Measurements from ENCODE around the gene RIN3. TPM values are rescaled to one million over a fixed set of nuclear protein-coding genes. Genes with fewer than 3 reads are reported as not detected.

RIN3 gene
- total and polyA plus RNA-seq, 2 donors (not counting 3 experiments of a cell fraction or from before 2014, with no cell fraction given), result 5.1 to 20.8 TPM

GRCh38 chr14:92687681-92688433 is 174.3 kb downstream of the RIN3 start:
- peak; percentile 33 for DNase-seq (ENCODE audit: low read depth, low spot score)
- POLR2A ChIA-PET, result interaction anchor here (1.5 kb wide), 1 partner anchor 61 kb away, joined by 5 read pairs; the partner anchor contains the start of gene LGMN
- H2AFZ ChIP-seq (ENCODE audit: low read depth, low read length), result peak overlapping the region; percentile 46
- CTCF ChIA-PET, result interaction anchor here (0.8 to 7.3 kb wide), 12 partner anchors 18 to 581 kb away, joined by 3 to 118 read pairs (median 6); partner anchors contain the start of genes ATXN3 and GOLGA5
- peak overlapping the region; percentile 44 for H3K4me2 ChIP-seq (ENCODE audit: insufficient read depth, low read length)
- H3K27me3 ChIP-seq (ENCODE audit: control insufficient read depth in 2 of 2, insufficient read depth in 2 of 2, low read length in 2 of 2), result no peaks in the 10 kb centered on the region
- dilution Hi-C loops (cut with MboI; ENCODE audit: extremely low pct_ligation_motif_present, low sequenced_read_pairs), result loop anchor here (25.0 kb wide), 1 partner anchor 326 kb away; no protein-coding TSS in a partner anchor
- TF ChIP-seq CTCF (IDR thresholded peaks at IDR 0.05; ENCODE audit: extremely low read depth in 1 of 2, insufficient read depth in 1 of 2, low read depth in 1 of 2, low read length in 2 of 2), result no peak
- no peak for TF ChIP-seq POLR2A (IDR thresholded peaks at IDR 0.05; ENCODE audit: low read depth, low read length)
- no peak for TF ChIP-seq EZH2 (IDR thresholded peaks at IDR 0.05; ENCODE audit: borderline replicate concordance, low read depth, low read length, severe bottlenecking)
- no peak for TF ChIP-seq MYC (IDR thresholded peaks at IDR 0.05; ENCODE audit: low read depth, low read length)
- no peak for TF ChIP-seq POLR2AphosphoS5 (IDR thresholded peaks at IDR 0.05; ENCODE audit: insufficient read depth, low read depth, low read length)
- no peak overlapping the region for H3K27ac ChIP-seq (ENCODE audit: insufficient read depth, low read depth, low read length)
- H3K4me3 ChIP-seq (replicated peaks in 1 of 3; ENCODE audit: insufficient read depth in 1 of 3, low read depth in 1 of 3, low read length in 3 of 3), result peak overlapping the region in 1 of 3 experiments; percentile 33
- intact Hi-C loops (cut with micrococcal nuclease), result loop anchor here (1.0 to 10.0 kb wide), 3 partner anchors 95 to 566 kb away; partner anchors contain the start of genes CPSF2, NDUFB1 and SLC24A4
- H4K20me1 ChIP-seq (replicated peaks; ENCODE audit: control insufficient read depth, extremely low read depth, insufficient read depth, low read length), result no peaks in the 10 kb centered on the region
- no peak overlapping the region for H3K9ac ChIP-seq (replicated peaks; ENCODE audit: extremely low read depth, insufficient read depth, low read length)
- BruUV-seq (replicated peaks), result no TSS peak
- H3K36me3 ChIP-seq (ENCODE audit: control insufficient read depth in 2 of 2, extremely low read depth in 1 of 2, insufficient read depth in 2 of 2, low read length in 2 of 2), result peaks cover 0 to 2% of the 10 kb centered on the region in 2 experiments
- no peaks in the 10 kb centered on the region for H3K9me3 ChIP-seq (replicated peaks; ENCODE audit: control insufficient read depth, insufficient read depth, low read length)
- H3K4me1 ChIP-seq (ENCODE audit: control insufficient read depth, extremely low read depth, insufficient read depth, low read length), result peaks cover 2% of the 10 kb centered on the region
- H3K9me1 ChIP-seq (replicated peaks; ENCODE audit: control insufficient read depth, extremely low read depth, insufficient read depth, low read length), result no peaks in the 10 kb centered on the region
- H3K79me2 ChIP-seq (ENCODE audit: control insufficient read depth, insufficient read depth, low read length), result no peaks in the 10 kb centered on the region
- no peak for FAIRE-seq
